ENCODE results near the gene PDZD8. TPM values are rescaled to one million over a fixed set of nuclear protein-coding genes. Genes with fewer than 3 reads are reported as not detected.
A peak's percentile ranks its signal among the peaks of the same experiment; 100 is the strongest.
"Not testable (repeated sequence)": the region's sequence is repeated elsewhere in the genome, so short reads cannot be mapped to it uniquely, and the experiment has no call there.

PDZD8 gene
- total RNA-seq, 2 experiments from 2014 or later = 13.6 to 15.8 TPM

- peak overlapping the region; percentile 34 for H3K4me3 Mint-ChIP-seq
- no peak for DNase-seq
- CTCF ChIA-PET = interaction anchor here (1.4 kb wide), 1 partner anchor 25 kb away, joined by 3 read pairs; no protein-coding TSS in a partner anchor
Observed at GRCh38 chr10:117241541-117242462, 133.4 kb downstream of the PDZD8 start.

GRCh38 chr10:117240621-117241529 is 134.4 kb downstream of the PDZD8 start, which contains the start of gene SLC18A2:
Gene SLC18A2 (plus strand): TSS chr10:117241114. CDS start chr10:117241694, 580 bp downstream.
- H3K4me3 Mint-ChIP-seq = peak within 1 kb of the TSS; percentile 34
- H3K36me3 Mint-ChIP-seq (ENCODE audit: low read depth) = no peaks in the 10 kb centered on the region
- H3K9me3 Mint-ChIP-seq = peaks cover 1% of the 10 kb centered on the region
- intact Hi-C loops (cut with micrococcal nuclease) = no loop called here
- H3K27me3 Mint-ChIP-seq (ENCODE audit: low read depth) = peaks cover 49% of the 10 kb centered on the region
- no peak for DNase-seq
- peaks cover 4% of the 10 kb centered on the region for H3K4me1 Mint-ChIP-seq (ENCODE audit: low read depth)
- CTCF ChIA-PET = interaction anchor here (1.4 kb wide), 1 partner anchor 24 kb away, joined by 3 read pairs; no protein-coding TSS in a partner anchor
- no peak within 1 kb of the TSS for H3K27ac Mint-ChIP-seq

More at GRCh38 chr10:117241541-117242462, 133.4 kb downstream of the PDZD8 start:
- H3K27me3 Mint-ChIP-seq (ENCODE audit: low read depth) = peaks cover 47% of the 10 kb centered on the region
- H3K9me3 Mint-ChIP-seq = peaks cover 1% of the 10 kb centered on the region
- peaks cover 4% of the 10 kb centered on the region for H3K4me1 Mint-ChIP-seq (ENCODE audit: low read depth)
- H3K27ac Mint-ChIP-seq = no peak overlapping the region
- no peaks in the 10 kb centered on the region for H3K36me3 Mint-ChIP-seq (ENCODE audit: low read depth)
- intact Hi-C loops (cut with micrococcal nuclease) = no loop called here

GRCh38 chr10:117239721-117240620 is 135.3 kb downstream of the PDZD8 start:
- peaks cover 4% of the 10 kb centered on the region for H3K4me1 Mint-ChIP-seq (ENCODE audit: low read depth)
- H3K36me3 Mint-ChIP-seq (ENCODE audit: low read depth) = no peaks in the 10 kb centered on the region
- CTCF ChIA-PET = interaction anchor here (1.4 kb wide), 1 partner anchor 23 kb away, joined by 7 read pairs; no protein-coding TSS in a partner anchor
- peaks cover 1% of the 10 kb centered on the region for H3K9me3 Mint-ChIP-seq
- no peak for DNase-seq
- peaks cover 43% of the 10 kb centered on the region for H3K27me3 Mint-ChIP-seq (ENCODE audit: low read depth)
- intact Hi-C loops (cut with micrococcal nuclease) = no loop called here
- H3K27ac Mint-ChIP-seq = no peak overlapping the region
- H3K4me3 Mint-ChIP-seq = no peak overlapping the region

- Mint-ChIP-seq H3K4me1 (ENCODE audit: low read depth) (peaks cover 4% of the 10 kb centered on the region), H3K36me3 (ENCODE audit: low read depth) (no peaks in the 10 kb centered on the region), H3K4me3 (no peak overlapping the region), H3K27ac (no peak overlapping the region), H3K9me3 (peaks cover 1% of the 10 kb centered on the region), H3K27me3 (ENCODE audit: low read depth) (peaks cover 37% of the 10 kb centered on the region)
- CTCF ChIA-PET = interaction anchor here (1.4 kb wide), 1 partner anchor 22 kb away, joined by 7 read pairs; no protein-coding TSS in a partner anchor
- intact Hi-C loops (cut with micrococcal nuclease) = no loop called here
- DNase-seq = no peak
Observed at GRCh38 chr10:117239051-117239450, 136.2 kb downstream of the PDZD8 start.

GRCh38 chr10:117237401-117237991 is 137.7 kb downstream of the PDZD8 start:
- Mint-ChIP-seq H3K9me3 (peaks cover 1% of the 10 kb centered on the region), H3K27ac (no peak overlapping the region), H3K36me3 (ENCODE audit: low read depth) (no peaks in the 10 kb centered on the region), H3K27me3 (ENCODE audit: low read depth) (peaks cover 33% of the 10 kb centered on the region), H3K4me1 (ENCODE audit: low read depth) (peaks cover 4% of the 10 kb centered on the region), H3K4me3 (no peak overlapping the region)
- intact Hi-C loops (cut with micrococcal nuclease) = no loop called here
- CTCF ChIA-PET = interaction anchor here (1.3 kb wide), 1 partner anchor 21 kb away, joined by 3 read pairs; no protein-coding TSS in a partner anchor
- no peak for DNase-seq

GRCh38 chr10:117230107-117230506 is 145.1 kb downstream of the PDZD8 start:
- H3K4me3 Mint-ChIP-seq; intact Hi-C loops (cut with micrococcal nuclease); H3K27ac Mint-ChIP-seq; H3K9me3 Mint-ChIP-seq; DNase-seq; H3K36me3 Mint-ChIP-seq (ENCODE audit: low read depth); H3K4me1 Mint-ChIP-seq (ENCODE audit: low read depth): not testable (repeated sequence)
- peaks cover 49% of the 10 kb centered on the region for H3K27me3 Mint-ChIP-seq (ENCODE audit: low read depth)
- CTCF ChIA-PET = interaction anchor here (0.6 to 2.2 kb wide), 4 partner anchors 14 to 435 kb away, joined by 3 to 7 read pairs (median 4); no protein-coding TSS in a partner anchor

GRCh38 chr10:117228210-117228609 is 147.0 kb downstream of the PDZD8 start:
- DNase-seq = no peak
- Mint-ChIP-seq H3K27me3 (ENCODE audit: low read depth) (peaks cover 45% of the 10 kb centered on the region), H3K4me3 (no peak overlapping the region), H3K27ac (no peak overlapping the region), H3K36me3 (ENCODE audit: low read depth) (no peaks in the 10 kb centered on the region), H3K4me1 (ENCODE audit: low read depth) (no peaks in the 10 kb centered on the region), H3K9me3 (no peaks in the 10 kb centered on the region)
- intact Hi-C loops (cut with micrococcal nuclease) = no loop called here
- CTCF ChIA-PET = interaction anchor here (2.2 to 3.7 kb wide), 2 partner anchors 11 to 18 kb away, joined by 5 to 20 read pairs; no protein-coding TSS in a partner anchor

Other genes with a start within 250 kb of the PDZD8 start
- gene VAX1, start 237.2 kb downstream of the PDZD8 start, total RNA-seq = not detected
- gene KCNK18, start 178.0 kb downstream of the PDZD8 start, total RNA-seq = not detected
- gene SLC18A2, start 134.3 kb downstream of the PDZD8 start, total RNA-seq = not detected
- not detected for gene EMX2, start 167.3 kb upstream of the PDZD8 start, total RNA-seq